Neural cell (in vitro differentiated cells): Measurements from ENCODE around the gene PGM5. TPM values are rescaled to one million over a fixed set of nuclear protein-coding genes. Genes with fewer than 3 reads are reported as not detected.

ENCODE experiments used
- H2AFZ ChIP-seq: fragments of 200-600, 300-800 bp; sonication (generic), shearing (Covaris generic); 2 replicates; pipeline ENCODE4 v1.6.0; 2014; ENCODE audit warnings: low read depth, mild to moderate bottlenecking, antibody characterized with exemption, low read length, moderate library complexity
- H3F3A ChIP-seq: fragments of 200-600 bp; shearing (Covaris generic); 2 replicates; pipeline ENCODE4 v1.6.1; 2016; ENCODE audit warnings: mild to moderate bottlenecking, moderate library complexity, mixed read lengths, antibody characterized with exemption, low read length; ENCODE audit not compliant: insufficient read depth, poor library complexity, severe bottlenecking
- H3K27ac ChIP-seq: fragments of 200-600, 300-800 bp; sonication (generic), shearing (Covaris generic); 2 replicates; pipeline ENCODE4 v1.5.1; 2014; ENCODE audit warnings: mild to moderate bottlenecking, low read length, moderate library complexity
- H3K27me3 ChIP-seq: fragments of 300-800, 200-600 bp; sonication (generic), shearing (Covaris generic); 2 replicates; pipeline ENCODE4 v1.6.0; 2014; ENCODE audit warnings: mild to moderate bottlenecking, low read depth, low read length, moderate library complexity; ENCODE audit not compliant: insufficient read depth
- H3K36me3 ChIP-seq: fragments of 300-800, 200-600 bp; sonication (generic), shearing (Covaris generic); 2 replicates; pipeline ENCODE4 v1.5.1; 2014; ENCODE audit warnings: mild to moderate bottlenecking, antibody characterized with exemption, low read length, moderate library complexity; ENCODE audit not compliant: insufficient read depth
- H3K4me2 ChIP-seq: fragments of 300-800, 200-600 bp; sonication (generic), shearing (Covaris generic); 2 replicates; pipeline ENCODE4 v1.6.0; 2014; ENCODE audit warnings: mild to moderate bottlenecking, low read length
- H3K4me3 ChIP-seq: fragments of 300-800, 200-600 bp; sonication (generic), shearing (Covaris generic); 2 replicates; pipeline ENCODE4 v1.5.1; 2014; ENCODE audit warnings: mild to moderate bottlenecking, low read length, moderate library complexity
- H3K79me2 ChIP-seq: fragments of 200-600 bp; shearing (Covaris generic); replicated peaks from 2 replicates; pipeline ENCODE4 v1.6.0; 2014; ENCODE audit warnings: mild to moderate bottlenecking, low read length, moderate library complexity; ENCODE audit not compliant: insufficient read depth
- H3K9ac ChIP-seq: fragments of 300-800, 200-600 bp; sonication (generic), shearing (Covaris generic); 2 replicates; pipeline ENCODE4 v1.6.1; 2016; ENCODE audit warnings: mild to moderate bottlenecking, low read length, mixed read lengths
- H3K9me2 ChIP-seq: fragments of 200-600 bp; shearing (Covaris generic); 2 replicates; pipeline ENCODE4 v1.6.1; 2016; ENCODE audit warnings: mild to moderate bottlenecking, low read length, mixed read lengths; ENCODE audit not compliant: insufficient read depth
- H3K9me3 ChIP-seq: fragments of 200-600, 300-800 bp; sonication (generic), shearing (Covaris generic); 2 replicates; pipeline ENCODE4 v1.6.1; 2016; ENCODE audit warnings: mild to moderate bottlenecking, mixed run types, low read length, moderate library complexity, mixed read lengths
- H4K20me1 ChIP-seq: fragments of 200-600 bp; shearing (Covaris generic); 2 replicates; pipeline ENCODE4 v1.6.1; 2016; ENCODE audit warnings: mild to moderate bottlenecking, mixed run types; ENCODE audit not compliant: insufficient read depth
- EP300 ChIP-seq: fragments of 450-650 bp; conservative IDR thresholded peaks from 2 replicates; pipeline ENCODE4 v1.6.1; 2014; ENCODE audit warnings: antibody characterized with exemption, mild to moderate bottlenecking, moderate library complexity; ENCODE audit not compliant: poor library complexity, severe bottlenecking
- EZH2 ChIP-seq: fragments of 200-600, 300-800 bp; shearing (Covaris generic), sonication (generic); IDR thresholded peaks from 2 replicates; pipeline ENCODE4 v1.6.1; 2014; ENCODE audit warnings: antibody characterized with exemption, low read length, borderline replicate concordance, mild to moderate bottlenecking; ENCODE audit not compliant: insufficient read depth, poor library complexity, severe bottlenecking
- MXI1 ChIP-seq: fragments of 450-650 bp; conservative IDR thresholded peaks from 2 replicates; pipeline ENCODE4 v1.6.1; 2014; ENCODE audit warnings: antibody characterized with exemption, mild to moderate bottlenecking; ENCODE audit not compliant: poor library complexity, severe bottlenecking
- POLR2AphosphoS5 ChIP-seq: IDR thresholded peaks from 2 replicates; pipeline ENCODE4 v1.6.1; 2012
- RAD21 ChIP-seq: fragments of 450-650 bp; conservative IDR thresholded peaks from 2 replicates; pipeline ENCODE4 v1.6.1; 2014; ENCODE audit warnings: antibody characterized with exemption, mild to moderate bottlenecking, moderate library complexity
- SMC3 ChIP-seq: fragments of 450-650 bp; conservative IDR thresholded peaks from 2 replicates; pipeline ENCODE4 v1.6.1; 2014; ENCODE audit warnings: antibody characterized with exemption, mild to moderate bottlenecking, moderate library complexity; ENCODE audit not compliant: poor library complexity
- TAF1 ChIP-seq: IDR thresholded peaks from 2 replicates; pipeline ENCODE4 v1.6.1; 2012; ENCODE audit warnings: low read depth
- polyA plus RNA-seq: library from polyadenylated mRNA; depleted of rRNA; stranded (reverse); fragments of >200 nt; gene quantifications from 2 replicates; pipeline ENCODE4 v1.2.3, GENCODE V29; 2014
- TF ChIP-seq, protein P1 (sequence below): IDR thresholded peaks from 2 replicates; pipeline ENCODE4 v1.6.1; 2012; ENCODE audit warnings: borderline replicate concordance
- TF ChIP-seq, protein P2 (sequence below): fragments of 450-650 bp; IDR thresholded peaks from 2 replicates; pipeline ENCODE4 v1.5.1; 2014; ENCODE audit warnings: antibody characterized with exemption, mild to moderate bottlenecking, moderate library complexity; ENCODE audit not compliant: poor library complexity, severe bottlenecking

The PGM5 gene
- polyA plus RNA-seq, 1 donor from 2014 or later: not detected

DNA sequence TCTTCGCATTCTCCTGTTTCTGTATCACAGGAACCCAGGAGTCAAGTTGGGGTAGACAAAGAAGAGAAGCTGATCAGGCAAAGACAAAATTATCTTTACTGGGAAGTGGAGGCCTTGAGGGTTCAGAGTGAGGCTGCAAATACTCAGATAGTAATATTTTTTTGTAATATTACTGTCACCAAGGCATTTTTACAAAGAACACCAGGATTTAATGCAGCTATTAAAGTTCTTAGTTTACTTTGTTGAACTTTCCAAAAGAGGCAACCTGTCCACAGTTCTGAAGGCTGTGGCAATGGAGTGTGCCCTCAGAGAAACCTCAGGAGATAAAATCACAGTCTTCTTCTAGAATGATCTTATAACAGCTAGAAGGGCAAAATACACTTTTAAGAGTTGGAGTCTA, 74.9 kb downstream of the PGM5 start:
- Histone ChIP-seq H3K4me2 (no peak overlapping the region), H3K9me2 (no peaks in the 10 kb centered on the region), H2AFZ (no peak overlapping the region), H3K27me3 (no peaks in the 10 kb centered on the region), H3K9ac (no peak overlapping the region), H3K79me2 (no peaks in the 10 kb centered on the region), H3K36me3 (no peaks in the 10 kb centered on the region), H3F3A (no peaks in the 10 kb centered on the region), H4K20me1 (no peaks in the 10 kb centered on the region), H3K9me3 (no peaks in the 10 kb centered on the region), H3K27ac (no peak overlapping the region), H3K4me3 (no peak overlapping the region)
- TF ChIP-seq SMC3 (no peak), POLR2AphosphoS5 (no peak), EP300 (no peak), MXI1 (no peak), EZH2 (no peak), TAF1 (no peak), RAD21 (no peak)
- TF ChIP-seq, protein P1, sequence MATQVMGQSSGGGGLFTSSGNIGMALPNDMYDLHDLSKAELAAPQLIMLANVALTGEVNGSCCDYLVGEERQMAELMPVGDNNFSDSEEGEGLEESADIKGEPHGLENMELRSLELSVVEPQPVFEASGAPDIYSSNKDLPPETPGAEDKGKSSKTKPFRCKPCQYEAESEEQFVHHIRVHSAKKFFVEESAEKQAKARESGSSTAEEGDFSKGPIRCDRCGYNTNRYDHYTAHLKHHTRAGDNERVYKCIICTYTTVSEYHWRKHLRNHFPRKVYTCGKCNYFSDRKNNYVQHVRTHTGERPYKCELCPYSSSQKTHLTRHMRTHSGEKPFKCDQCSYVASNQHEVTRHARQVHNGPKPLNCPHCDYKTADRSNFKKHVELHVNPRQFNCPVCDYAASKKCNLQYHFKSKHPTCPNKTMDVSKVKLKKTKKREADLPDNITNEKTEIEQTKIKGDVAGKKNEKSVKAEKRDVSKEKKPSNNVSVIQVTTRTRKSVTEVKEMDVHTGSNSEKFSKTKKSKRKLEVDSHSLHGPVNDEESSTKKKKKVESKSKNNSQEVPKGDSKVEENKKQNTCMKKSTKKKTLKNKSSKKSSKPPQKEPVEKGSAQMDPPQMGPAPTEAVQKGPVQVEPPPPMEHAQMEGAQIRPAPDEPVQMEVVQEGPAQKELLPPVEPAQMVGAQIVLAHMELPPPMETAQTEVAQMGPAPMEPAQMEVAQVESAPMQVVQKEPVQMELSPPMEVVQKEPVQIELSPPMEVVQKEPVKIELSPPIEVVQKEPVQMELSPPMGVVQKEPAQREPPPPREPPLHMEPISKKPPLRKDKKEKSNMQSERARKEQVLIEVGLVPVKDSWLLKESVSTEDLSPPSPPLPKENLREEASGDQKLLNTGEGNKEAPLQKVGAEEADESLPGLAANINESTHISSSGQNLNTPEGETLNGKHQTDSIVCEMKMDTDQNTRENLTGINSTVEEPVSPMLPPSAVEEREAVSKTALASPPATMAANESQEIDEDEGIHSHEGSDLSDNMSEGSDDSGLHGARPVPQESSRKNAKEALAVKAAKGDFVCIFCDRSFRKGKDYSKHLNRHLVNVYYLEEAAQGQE: no peak
- TF ChIP-seq, protein P2, sequence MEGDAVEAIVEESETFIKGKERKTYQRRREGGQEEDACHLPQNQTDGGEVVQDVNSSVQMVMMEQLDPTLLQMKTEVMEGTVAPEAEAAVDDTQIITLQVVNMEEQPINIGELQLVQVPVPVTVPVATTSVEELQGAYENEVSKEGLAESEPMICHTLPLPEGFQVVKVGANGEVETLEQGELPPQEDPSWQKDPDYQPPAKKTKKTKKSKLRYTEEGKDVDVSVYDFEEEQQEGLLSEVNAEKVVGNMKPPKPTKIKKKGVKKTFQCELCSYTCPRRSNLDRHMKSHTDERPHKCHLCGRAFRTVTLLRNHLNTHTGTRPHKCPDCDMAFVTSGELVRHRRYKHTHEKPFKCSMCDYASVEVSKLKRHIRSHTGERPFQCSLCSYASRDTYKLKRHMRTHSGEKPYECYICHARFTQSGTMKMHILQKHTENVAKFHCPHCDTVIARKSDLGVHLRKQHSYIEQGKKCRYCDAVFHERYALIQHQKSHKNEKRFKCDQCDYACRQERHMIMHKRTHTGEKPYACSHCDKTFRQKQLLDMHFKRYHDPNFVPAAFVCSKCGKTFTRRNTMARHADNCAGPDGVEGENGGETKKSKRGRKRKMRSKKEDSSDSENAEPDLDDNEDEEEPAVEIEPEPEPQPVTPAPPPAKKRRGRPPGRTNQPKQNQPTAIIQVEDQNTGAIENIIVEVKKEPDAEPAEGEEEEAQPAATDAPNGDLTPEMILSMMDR: no peak

DNA sequence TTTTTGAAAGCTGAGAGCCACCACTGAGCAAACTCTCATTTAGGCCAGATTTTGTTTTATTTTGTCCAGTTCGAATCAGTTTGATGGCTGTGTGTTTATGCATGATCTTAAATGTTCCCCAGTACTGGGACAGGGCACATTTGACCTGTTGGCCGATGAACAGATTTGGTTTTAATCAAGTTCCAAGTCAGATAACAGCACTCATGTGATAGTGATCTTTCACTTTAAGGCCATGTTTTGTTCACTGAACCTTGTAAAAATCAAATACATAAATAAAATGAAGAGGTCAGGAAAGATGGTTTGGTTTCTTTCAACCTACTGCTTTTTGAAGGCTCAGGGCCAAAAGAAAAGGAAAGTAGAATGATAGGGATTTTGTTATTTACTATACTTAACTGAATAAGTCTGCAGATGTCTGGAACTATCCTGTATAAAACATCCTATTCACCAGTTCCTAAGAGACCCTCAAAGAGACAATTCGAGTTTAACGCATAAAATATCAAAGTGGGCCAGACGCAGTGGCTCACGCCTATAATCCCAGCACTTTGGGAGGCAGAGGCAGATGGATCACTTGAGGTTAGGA, 77.2 kb downstream of the PGM5 start:
- Histone ChIP-seq H3K9me2 (no peaks in the 10 kb centered on the region), H3K9ac (no peak overlapping the region), H3K4me3 (no peak overlapping the region), H3K27ac (no peak overlapping the region), H3K36me3 (no peaks in the 10 kb centered on the region), H3K27me3 (no peaks in the 10 kb centered on the region), H3K4me2 (no peak overlapping the region), H3K79me2 (no peaks in the 10 kb centered on the region), H4K20me1 (no peaks in the 10 kb centered on the region), H3K9me3 (no peaks in the 10 kb centered on the region), H3F3A (no peaks in the 10 kb centered on the region), H2AFZ (no peak overlapping the region)
- TF ChIP-seq POLR2AphosphoS5 (no peak), RAD21 (no peak), MXI1 (no peak), TAF1 (no peak), EP300 (no peak), EZH2 (no peak), SMC3 (no peak)
- TF ChIP-seq, protein P1: no peak
- TF ChIP-seq, protein P2: no peak
